SHP77 (cell line): ENCODE measurements around the gene CTNNA1.
"Not testable (repeated sequence)": the region's sequence is repeated elsewhere in the genome, so short reads cannot be mapped to it uniquely, and the experiment has no call there.

Source experiments
- DNase-seq, 2 experiments: peaks; one replicate each; lab custom pipeline; 2025; lab: John Stamatoyannopoulos, UW

Gene CTNNA1

GRCh38 chr5:138815529-138815928 is 62.3 kb downstream of the CTNNA1 start:
- no peak for DNase-seq

- DNase-seq: no peak
Measured at GRCh38 chr5:138817241-138817640, 64.0 kb downstream of the CTNNA1 start.

GRCh38 chr5:138819081-138819480 is 65.9 kb downstream of the CTNNA1 start:
- peak; percentile 34 to 37 for DNase-seq

GRCh38 chr5:138820695-138821094 is 67.5 kb downstream of the CTNNA1 start:
- no peak for DNase-seq

GRCh38 chr5:138824516-138824915 is 71.3 kb downstream of the CTNNA1 start:
- no peak for DNase-seq

DNA sequence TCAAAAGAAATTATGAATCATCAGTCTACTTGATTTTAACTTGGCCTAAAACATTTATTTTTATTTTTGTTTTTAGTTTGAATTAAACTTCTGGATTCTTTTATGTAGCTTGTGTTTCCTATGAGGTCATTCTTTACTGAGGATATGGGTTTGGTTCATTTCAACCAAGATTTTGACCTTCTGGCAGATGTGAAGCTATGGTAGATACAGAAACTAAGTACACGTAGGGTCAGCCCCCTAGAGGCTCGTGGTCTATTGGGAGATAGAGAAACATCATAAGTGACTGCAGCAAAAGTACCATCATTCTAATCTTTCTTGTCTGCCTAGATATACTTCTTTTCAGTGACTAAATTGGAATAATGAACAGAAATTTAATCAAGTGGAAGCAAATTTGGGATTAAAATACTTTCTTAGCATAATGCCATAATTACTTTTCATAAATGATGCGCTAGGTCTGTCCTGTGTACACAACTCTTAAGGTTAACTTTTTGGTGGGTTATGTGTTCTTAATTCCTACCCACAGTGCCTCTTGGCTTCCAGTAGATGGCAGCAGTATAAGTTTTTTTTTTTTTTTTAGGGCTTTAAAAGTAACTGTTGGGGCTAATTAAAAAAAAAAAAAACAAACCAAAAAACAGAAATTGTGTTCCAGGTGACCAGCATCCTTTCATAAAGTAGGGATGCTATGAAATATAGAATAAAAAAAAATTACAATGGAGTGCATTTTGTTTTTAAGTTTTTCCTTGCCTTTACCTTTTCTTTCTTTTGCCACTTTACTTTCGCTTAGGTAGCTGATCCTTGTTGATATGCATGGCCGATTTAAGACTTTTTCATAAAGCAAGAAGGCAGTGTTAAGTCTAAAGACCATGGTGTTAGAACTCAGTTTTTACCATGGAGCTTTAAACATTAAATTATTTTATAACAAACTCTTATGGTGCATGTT is 72.0 kb downstream of the CTNNA1 start:
- peak in 1 of 2 experiments; percentile 13 for DNase-seq

DNA sequence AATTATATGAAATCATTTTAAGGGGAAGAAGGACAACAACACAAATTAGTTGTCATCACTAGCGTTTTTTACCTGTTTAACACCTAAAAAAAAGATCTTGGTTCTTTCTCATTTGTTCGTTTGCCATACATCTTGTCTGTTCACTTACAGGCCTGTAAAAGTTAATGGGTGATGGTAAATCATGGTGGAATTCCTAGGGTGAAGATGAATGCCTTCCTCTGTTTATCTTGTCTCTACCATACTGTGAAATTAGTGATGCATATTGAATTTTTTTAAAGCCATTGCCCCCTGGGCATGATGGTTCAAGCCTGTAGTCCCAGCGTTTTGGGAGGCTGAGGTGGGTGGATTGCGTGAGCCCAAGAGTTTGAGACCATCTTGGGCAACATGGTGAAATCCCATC is 75.3 kb downstream of the CTNNA1 start:
- DNase-seq: no peak

GRCh38 chr5:138829341-138829740 is 76.1 kb downstream of the CTNNA1 start:
- no peak for DNase-seq

- no peak for DNase-seq
Measured at GRCh38 chr5:138831703-138832102, 78.5 kb downstream of the CTNNA1 start.

GRCh38 chr5:138832218-138832617 is 79.0 kb downstream of the CTNNA1 start:
- no peak for DNase-seq

DNA sequence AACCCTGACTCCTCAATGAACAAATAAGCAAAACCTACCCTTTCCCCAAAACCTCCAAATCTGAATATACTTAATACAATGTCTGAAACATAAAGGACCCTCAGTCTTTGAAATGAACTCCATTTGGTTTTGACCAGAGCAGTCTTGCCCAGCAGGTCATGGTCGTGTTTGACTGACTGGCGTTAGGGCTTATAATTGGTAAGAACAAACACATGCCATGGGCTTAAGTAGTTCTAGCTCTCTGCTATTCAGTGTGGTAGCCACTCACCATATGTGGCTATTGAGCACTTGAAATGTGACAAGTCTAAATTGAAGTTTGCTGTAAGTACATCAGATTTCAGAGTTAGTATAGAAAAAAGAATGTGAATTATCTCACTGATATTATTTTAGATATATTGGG is 79.9 kb downstream of the CTNNA1 start:
- no peak for DNase-seq

DNA sequence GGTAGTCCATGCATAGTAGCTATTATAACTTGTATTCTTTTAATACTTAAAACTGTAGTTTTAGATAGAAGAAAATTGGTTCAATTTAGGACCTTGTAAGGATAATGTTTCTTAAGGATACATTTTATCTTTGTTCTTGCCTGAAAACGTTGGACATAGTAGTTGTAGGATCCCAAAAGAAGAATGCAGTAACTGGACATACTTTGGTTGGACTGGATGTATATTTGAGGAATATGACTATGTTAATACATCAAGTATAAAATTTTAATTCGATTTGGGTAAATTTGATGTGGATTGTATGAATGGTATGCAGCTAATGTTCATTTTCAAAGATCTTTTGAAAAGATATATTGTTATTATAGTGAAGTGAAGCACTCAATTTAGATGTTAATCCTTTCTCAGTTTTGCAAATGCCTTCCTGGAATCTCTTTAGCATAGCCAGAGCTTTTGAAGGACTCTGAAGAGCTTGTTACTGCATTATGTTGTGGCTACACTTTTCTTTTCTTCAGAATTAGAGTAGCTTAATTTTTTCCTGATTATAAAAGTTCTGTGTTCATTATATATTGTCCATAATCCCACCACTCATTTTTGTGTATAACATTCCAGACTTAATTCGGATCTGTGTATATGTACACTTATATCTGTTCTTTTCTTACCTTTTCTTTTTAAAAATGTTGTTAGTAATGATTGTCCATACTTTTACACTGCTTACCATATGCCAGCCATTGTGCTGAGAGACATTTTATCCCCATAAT is 80.7 kb downstream of the CTNNA1 start:
- no peak for DNase-seq

- DNase-seq: not testable (repeated sequence)
Measured at GRCh38 chr5:138834853-138835252, 81.6 kb downstream of the CTNNA1 start.

DNA sequence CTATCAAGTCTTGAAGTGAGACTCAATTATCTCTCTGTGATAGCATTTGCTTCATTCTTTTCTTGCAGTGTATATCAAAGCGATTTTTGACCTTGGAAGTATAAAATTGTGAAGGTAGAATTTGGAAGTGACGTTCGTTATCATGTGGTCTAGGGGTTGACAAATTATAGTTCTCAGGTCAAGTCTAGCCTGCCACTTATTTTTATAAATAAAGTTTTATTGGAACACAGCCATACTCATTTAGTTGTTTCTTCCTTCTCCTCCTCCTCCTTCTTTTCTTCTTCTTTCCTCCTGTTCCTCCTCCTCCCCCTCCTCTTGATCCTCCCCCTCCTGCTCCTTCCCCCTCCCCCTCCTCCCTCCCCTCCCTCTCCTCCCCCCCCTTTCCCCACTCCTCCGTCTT is 83.9 kb downstream of the CTNNA1 start:
- no peak for DNase-seq

- DNase-seq: no peak
Measured at GRCh38 chr5:138840103-138840502, 86.9 kb downstream of the CTNNA1 start.

- DNase-seq: no peak
Measured at GRCh38 chr5:138841531-138841930, 88.3 kb downstream of the CTNNA1 start.

DNA sequence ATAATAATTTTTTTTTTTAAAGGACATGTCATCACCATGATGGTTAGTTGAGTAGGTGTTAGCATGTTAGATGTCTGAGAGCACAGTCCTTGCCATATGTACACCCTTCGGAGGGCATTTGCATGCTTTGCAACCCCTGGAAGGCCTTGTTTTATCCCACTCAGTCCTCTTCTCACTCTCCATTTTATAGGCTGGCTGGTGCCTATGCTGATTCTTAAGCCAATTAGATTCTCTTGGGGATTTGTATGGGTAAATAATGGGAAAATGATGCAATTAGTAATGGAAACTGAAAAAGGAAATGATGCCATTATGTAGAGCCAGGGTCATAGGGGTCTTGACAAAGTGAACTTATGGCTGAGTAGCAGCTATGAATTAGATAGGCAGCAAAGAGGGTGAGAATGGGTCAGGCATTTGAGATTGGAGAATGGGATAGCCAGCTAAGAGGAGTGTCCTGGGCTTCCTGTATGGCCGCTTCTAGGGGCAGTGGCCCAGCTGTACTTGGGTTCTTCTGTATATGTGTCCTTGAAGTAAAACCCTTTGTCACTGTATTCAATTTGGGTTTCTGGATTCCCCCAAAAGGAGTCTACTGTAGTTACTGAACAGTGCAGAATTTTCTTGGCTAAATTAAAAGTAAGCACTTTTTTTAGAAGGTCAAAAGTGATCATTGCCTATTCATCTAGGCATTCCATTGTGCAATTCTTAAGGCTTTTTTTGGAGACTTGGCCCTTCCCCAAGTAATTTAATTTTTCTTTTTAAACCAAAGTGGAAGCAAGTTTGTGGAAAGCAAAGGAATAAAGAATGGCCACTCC is 90.3 kb downstream of the CTNNA1 start:
- DNase-seq: no peak

DNA sequence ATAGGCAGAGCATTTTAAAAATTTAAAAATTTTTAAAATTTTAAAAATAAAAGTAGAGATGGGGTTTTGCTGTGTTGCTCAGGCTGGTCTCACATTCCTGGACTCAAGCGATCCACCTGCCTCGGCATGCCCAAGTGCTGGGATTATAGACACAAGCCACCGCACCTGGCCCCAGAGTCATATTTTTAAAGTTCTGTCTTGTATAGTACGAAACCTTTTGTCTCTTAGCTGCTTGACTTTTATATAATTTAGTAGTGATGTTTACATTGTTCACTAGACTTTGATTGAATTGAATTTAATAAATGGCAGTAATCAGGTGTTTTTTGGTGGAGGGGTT is 90.9 kb downstream of the CTNNA1 start:
- no peak for DNase-seq

GRCh38 chr5:138844812-138845513 is 91.7 kb downstream of the CTNNA1 start:
- DNase-seq: no peak

DNA sequence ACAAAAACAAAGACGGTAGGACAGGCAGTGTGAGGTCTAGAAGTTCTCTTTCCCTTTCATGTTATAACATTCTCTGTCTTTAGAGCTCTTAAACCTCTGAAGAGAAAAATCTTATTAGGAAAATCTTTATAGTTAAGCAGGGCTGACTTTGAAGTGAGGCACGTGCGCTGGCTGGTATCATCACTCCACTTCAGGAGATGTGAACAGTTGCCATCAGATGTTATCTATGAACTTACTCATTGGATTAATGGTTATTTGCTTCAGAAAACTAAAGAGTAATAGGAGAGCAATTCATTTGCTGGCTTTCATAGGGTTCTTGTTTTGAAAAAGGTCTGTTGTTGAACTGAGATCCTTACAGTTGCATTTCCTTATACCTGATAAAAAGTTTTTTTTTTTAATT is 96.2 kb downstream of the CTNNA1 start:
- DNase-seq: no peak

DNA sequence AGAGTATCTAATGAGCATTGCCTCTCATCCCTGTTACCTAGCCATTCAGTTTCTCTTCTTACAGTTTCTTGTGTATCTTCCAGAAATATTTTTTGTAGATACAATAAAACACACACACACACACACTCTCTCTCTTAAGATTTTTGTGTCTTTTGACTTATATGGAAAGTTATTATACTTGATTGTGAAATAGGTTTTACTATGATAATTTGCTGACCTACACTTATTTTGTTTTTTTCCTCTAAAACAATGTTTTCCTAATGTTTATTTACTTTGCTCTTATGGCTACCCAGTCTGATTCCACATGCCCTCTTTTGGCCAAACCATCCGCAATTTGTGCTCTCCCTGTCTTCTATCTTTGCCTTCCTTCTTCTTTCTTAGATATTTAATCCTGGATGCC is 96.7 kb downstream of the CTNNA1 start:
- DNase-seq: no peak
